Trophoblast cell (in vitro differentiated cells and primary cell): ENCODE data around the gene TBC1D12.

Source experiments
- DNase-seq, 2 donors: peaks; one replicate each; pipeline ENCODE4 v3.0.0-alpha.2; 2016
- H2AFZ ChIP-seq: 2 replicates; pipeline ENCODE4 v1.6.1; 2013; ENCODE audit warnings: low read length, moderate library complexity, mild to moderate bottlenecking; ENCODE audit not compliant: insufficient read depth, poor library complexity
- H2AK5ac ChIP-seq: 2 replicates; pipeline ENCODE4 v1.6.1; 2013; ENCODE audit warnings: mild to moderate bottlenecking, low read length
- H2BK120ac ChIP-seq: 2 replicates; pipeline ENCODE4 v1.6.1; 2013; ENCODE audit warnings: low read length, mild to moderate bottlenecking, moderate library complexity; ENCODE audit not compliant: insufficient read depth, poor library complexity
- H2BK12ac ChIP-seq: 2 replicates; pipeline ENCODE4 v1.6.1; 2013; ENCODE audit warnings: mild to moderate bottlenecking, low read length, moderate library complexity
- H2BK5ac ChIP-seq: 2 replicates; pipeline ENCODE4 v1.6.1; 2013; ENCODE audit warnings: low read length, low read depth, moderate library complexity, mild to moderate bottlenecking; ENCODE audit not compliant: poor library complexity
- H3K14ac ChIP-seq: 2 replicates; pipeline ENCODE4 v1.6.1; 2013; ENCODE audit warnings: mild to moderate bottlenecking, low read length
- H3K18ac ChIP-seq: 2 replicates; pipeline ENCODE4 v1.6.1; 2013; ENCODE audit warnings: mild to moderate bottlenecking, low read length
- H3K23ac ChIP-seq: 2 replicates; pipeline ENCODE4 v1.6.1; 2013; ENCODE audit warnings: low read length
- H3K27ac ChIP-seq: 2 replicates; pipeline ENCODE4 v1.5.1; 2013; ENCODE audit warnings: low read depth, mild to moderate bottlenecking, inconsistent platforms, low read length, moderate library complexity
- H3K27me3 ChIP-seq: 2 replicates; pipeline ENCODE4 v1.6.1; 2013; ENCODE audit warnings: inconsistent platforms, mild to moderate bottlenecking, low read length, moderate library complexity; ENCODE audit not compliant: insufficient read depth
- H3K36me3 ChIP-seq, 2 experiments: 1 replicate in 1 of 2; 2 replicates in 1 of 2; pipeline ENCODE4 v1.6.1; 2013; ENCODE audit warnings: low read length in 2 of 2, mild to moderate bottlenecking in 2 of 2, moderate library complexity in 1 of 2; ENCODE audit not compliant: insufficient read depth in 2 of 2, control insufficient read depth in 1 of 2
- H3K4ac ChIP-seq: 2 replicates; pipeline ENCODE4 v1.6.1; 2013; ENCODE audit warnings: low read depth, mild to moderate bottlenecking, low read length, moderate library complexity
- H3K4me1 ChIP-seq, 2 experiments: 1 replicate in 1 of 2; 2 replicates in 1 of 2; pipeline ENCODE4 v1.6.1; 2013; ENCODE audit warnings: low read length in 2 of 2, mild to moderate bottlenecking in 2 of 2, moderate library complexity in 1 of 2; ENCODE audit not compliant: insufficient read depth in 2 of 2, control insufficient read depth in 1 of 2
- H3K4me2 ChIP-seq: 2 replicates; pipeline ENCODE4 v1.6.1; 2013; ENCODE audit warnings: inconsistent platforms, mild to moderate bottlenecking, low read length, moderate library complexity
- H3K4me3 ChIP-seq: 2 replicates; pipeline ENCODE4 v1.5.1; 2013; ENCODE audit warnings: mild to moderate bottlenecking, low read depth, low read length, inconsistent platforms
- H3K79me1 ChIP-seq: one replicate; pipeline ENCODE4 v1.6.1; 2013; ENCODE audit warnings: low read length
- H3K79me2 ChIP-seq: 2 replicates; pipeline ENCODE4 v1.6.1; 2013; ENCODE audit warnings: low read length, mild to moderate bottlenecking; ENCODE audit not compliant: control insufficient read depth, insufficient read depth, poor library complexity
- H3K9ac ChIP-seq: 2 replicates; pipeline ENCODE4 v1.6.1; 2013; ENCODE audit warnings: mild to moderate bottlenecking, low read length
- H3K9me3 ChIP-seq: 2 replicates; pipeline ENCODE4 v1.6.1; 2013; ENCODE audit warnings: low read depth, mild to moderate bottlenecking, control low read depth, inconsistent platforms, low read length; ENCODE audit not compliant: insufficient read depth
- H4K12ac ChIP-seq: 2 replicates; pipeline ENCODE4 v1.6.1; 2013; ENCODE audit warnings: low read depth, mild to moderate bottlenecking, low read length, moderate library complexity
- H4K8ac ChIP-seq: 2 replicates; pipeline ENCODE4 v1.6.1; 2013; ENCODE audit warnings: low read depth, mild to moderate bottlenecking, low read length, moderate library complexity
- H4K91ac ChIP-seq: one replicate; pipeline ENCODE4 v1.6.1; 2013; ENCODE audit warnings: low read depth, mild to moderate bottlenecking, low read length, moderate library complexity

TBC1D12 gene

GRCh38 chr10:94583124-94583523 is 180.8 kb downstream of the TBC1D12 start:
- H3K27ac ChIP-seq = no peak overlapping the region
- H3K9me3 ChIP-seq = no peaks in the 10 kb centered on the region
- H3K27me3 ChIP-seq = no peaks in the 10 kb centered on the region
- no peak overlapping the region for H4K12ac ChIP-seq
- H2AFZ ChIP-seq = no peak overlapping the region
- H3K18ac ChIP-seq = no peak overlapping the region
- H3K9ac ChIP-seq = no peak overlapping the region
- no peaks in the 10 kb centered on the region for H3K79me2 ChIP-seq
- no peak overlapping the region for H4K8ac ChIP-seq
- no peaks in the 10 kb centered on the region for H3K4me1 ChIP-seq
- no peak overlapping the region for H2BK120ac ChIP-seq
- DNase-seq = no peak
- no peak overlapping the region for H2AK5ac ChIP-seq
- H3K36me3 ChIP-seq = peaks cover 4 to 10% of the 10 kb centered on the region in 2 experiments
- no peak overlapping the region for H2BK12ac ChIP-seq
- H3K23ac ChIP-seq = no peak overlapping the region
- no peaks in the 10 kb centered on the region for H3K79me1 ChIP-seq
- no peak overlapping the region for H4K91ac ChIP-seq
- H3K14ac ChIP-seq = no peak overlapping the region
- H3K4me2 ChIP-seq = no peak overlapping the region
- H2BK5ac ChIP-seq = no peak overlapping the region
- no peak overlapping the region for H3K4ac ChIP-seq
- H3K4me3 ChIP-seq = no peak overlapping the region
